GM23338 (cell line): ENCODE data around the gene SIN3B. TPM values are rescaled to one million over a fixed set of nuclear protein-coding genes. Genes with fewer than 3 reads are reported as not detected.

Experiments used
- ATAC-seq: fragments of 200-7000 bp; cut with Tn5 transposase; 3 replicates; pipeline ENCODE4 v1.9.1; 2020
- DNase-seq: peaks from one replicate; pipeline ENCODE4 v3.0.0-alpha.2; 2015; ENCODE audit warnings: low spot score
- H2AFZ ChIP-seq: fragments of 200-600 bp; sonication (generic); 2 replicates; pipeline ENCODE4 v1.8.0; 2016; ENCODE audit warnings: antibody characterized with exemption, mild to moderate bottlenecking, moderate library complexity
- H3F3A ChIP-seq: fragments of 200-600 bp; sonication (generic); replicated peaks from 2 replicates; pipeline ENCODE4 v1.8.0; 2017; ENCODE audit warnings: antibody characterized with exemption, mixed run types, low read depth
- H3K27ac ChIP-seq: fragments of 200-600 bp; sonication (generic); 2 replicates; pipeline ENCODE4 v1.6.1; 2016; ENCODE audit warnings: low read depth
- H3K27me3 ChIP-seq: fragments of 200-600 bp; sonication (generic); 2 replicates; pipeline ENCODE4 v1.8.0; 2016; ENCODE audit warnings: mild to moderate bottlenecking, mixed run types, moderate library complexity; ENCODE audit not compliant: insufficient read depth
- H3K36me3 ChIP-seq: fragments of 200-600 bp; sonication (generic); 2 replicates; pipeline ENCODE4 v1.8.0; 2016; ENCODE audit warnings: mild to moderate bottlenecking; ENCODE audit not compliant: insufficient read depth
- H3K4me1 ChIP-seq: fragments of 200-600 bp; sonication (generic); 2 replicates; pipeline ENCODE4 v1.8.0; 2016; ENCODE audit warnings: mild to moderate bottlenecking, moderate library complexity; ENCODE audit not compliant: insufficient read depth
- H3K4me2 ChIP-seq: fragments of 200-600 bp; sonication (generic); 2 replicates; pipeline ENCODE4 v1.7.1; 2017; ENCODE audit warnings: mixed run types
- H3K4me3 ChIP-seq: fragments of 200-600 bp; sonication (generic); 2 replicates; pipeline ENCODE4 v1.6.1; 2016; ENCODE audit warnings: mixed run types
- H3K79me2 ChIP-seq: fragments of 200-600 bp; sonication (generic); replicated peaks from 2 replicates; pipeline ENCODE4 v1.8.0; 2017; ENCODE audit warnings: mild to moderate bottlenecking; ENCODE audit not compliant: insufficient read depth
- H3K9me2 ChIP-seq: fragments of 200-600 bp; sonication (generic); 2 replicates; pipeline ENCODE4 v1.8.0; 2017; ENCODE audit not compliant: insufficient read depth
- H4K20me1 ChIP-seq: fragments of 200-600 bp; sonication (generic); replicated peaks from 2 replicates; pipeline ENCODE4 v1.8.0; 2017; ENCODE audit warnings: mild to moderate bottlenecking; ENCODE audit not compliant: insufficient read depth
- H3K27ac Mint-ChIP-seq: 2 replicates; pipeline ENCODE4 v1.8.0; 2020; ENCODE audit warnings: inconsistent platforms, mild to moderate bottlenecking, moderate library complexity, mixed read lengths
- H3K27me3 Mint-ChIP-seq: 3 replicates; pipeline ENCODE4 v1.8.0; 2022; ENCODE audit warnings: low read depth, mild to moderate bottlenecking, moderate library complexity, mixed read lengths, inconsistent platforms; ENCODE audit not compliant: insufficient read depth, poor library complexity
- H3K36me3 Mint-ChIP-seq: 3 replicates; pipeline ENCODE4 v1.8.0; 2021; ENCODE audit warnings: low read depth, mild to moderate bottlenecking, inconsistent platforms, moderate library complexity, mixed read lengths
- H3K4me1 Mint-ChIP-seq: 3 replicates; pipeline ENCODE4 v1.8.0; 2020; ENCODE audit warnings: mild to moderate bottlenecking, inconsistent platforms, mixed read lengths
- H3K4me3 Mint-ChIP-seq: 3 replicates; pipeline ENCODE4 v1.8.0; 2021; ENCODE audit warnings: moderate library complexity, mild to moderate bottlenecking, inconsistent platforms, mixed read lengths
- H3K9me3 Mint-ChIP-seq: 3 replicates; pipeline ENCODE4 v1.8.0; 2020; ENCODE audit warnings: moderate library complexity, mild to moderate bottlenecking, inconsistent platforms, mixed read lengths
- CREB1 ChIP-seq: fragments of 250-450 bp; sonication (Bioruptor Pico); IDR thresholded peaks from 2 replicates; pipeline ENCODE4 v1.5.0; 2020; ENCODE audit warnings: low read depth, mild to moderate bottlenecking, moderate library complexity
- EZH2 ChIP-seq: fragments of 200-600 bp; sonication (generic); IDR thresholded peaks from one replicate; pipeline ENCODE4 v1.8.0; 2017; ENCODE audit warnings: antibody characterized with exemption, mild to moderate bottlenecking, low read depth; ENCODE audit not compliant: unreplicated experiment
- EZH2phosphoT487 ChIP-seq: fragments of 200-600 bp; sonication (generic); IDR thresholded peaks from one replicate; pipeline ENCODE4 v1.8.1; 2018; ENCODE audit warnings: antibody characterized with exemption; ENCODE audit not compliant: unreplicated experiment
- JUNB ChIP-seq: IDR thresholded peaks from one replicate; pipeline ENCODE4 v1.6.1; 2016; ENCODE audit warnings: antibody characterized with exemption; ENCODE audit not compliant: unreplicated experiment
- NANOG ChIP-seq: IDR thresholded peaks from 2 replicates; pipeline ENCODE4 v1.6.1; 2016; ENCODE audit warnings: antibody characterized with exemption, borderline replicate concordance
- POLR2AphosphoS5 ChIP-seq: IDR thresholded peaks from 2 replicates; pipeline ENCODE4 v1.6.1; 2016; ENCODE audit warnings: antibody characterized with exemption, low read depth
- ZNF331 ChIP-seq: fragments of 250-450 bp; sonication (Bioruptor Pico); IDR thresholded peaks from 2 replicates; pipeline ENCODE4 v1.5.0; 2020; ENCODE audit warnings: low read depth, mild to moderate bottlenecking, moderate library complexity
- polyA plus RNA-seq: library from polyadenylated mRNA; unstranded; fragments of >200 nt; fragmentation: Nextera tagmentation; extraction: Ambion mirVana; gene quantifications from 2 replicates; pipeline ENCODE4 v1.2.1, GENCODE V29; 2016
- total RNA-seq: library from RNA; depleted of rRNA; stranded (reverse); fragments of >200 nt; shearing (Covaris generic); gene quantifications from 2 replicates; pipeline ENCODE4 v1.2.3, GENCODE V29; 2014
- TF ChIP-seq, protein P1 (sequence below): IDR thresholded peaks from 2 replicates; pipeline ENCODE4 v1.6.1; 2016; ENCODE audit warnings: antibody characterized with exemption
- TF ChIP-seq, protein P2 (sequence below), 2 experiments: fragments of 200-600 bp in 1 of 2; sonication (generic) in 1 of 2; conservative IDR thresholded peaks; 2 replicates each; pipeline versions ENCODE4 v1.5.1 to v1.6.1; 2016 to 2017; ENCODE audit warnings: antibody characterized with exemption in 2 of 2, low read depth in 2 of 2, mild to moderate bottlenecking in 2 of 2, moderate library complexity in 1 of 2
- TF ChIP-seq, protein P3 (sequence below): fragments of 250-450 bp; sonication (Bioruptor Pico); IDR thresholded peaks from 2 replicates; pipeline ENCODE4 v1.5.0; 2020; ENCODE audit warnings: mild to moderate bottlenecking, moderate library complexity

The SIN3B gene
- total and polyA plus RNA-seq, 2 experiments from 2014 or later, result 37.6 to 68.6 TPM

DNA sequence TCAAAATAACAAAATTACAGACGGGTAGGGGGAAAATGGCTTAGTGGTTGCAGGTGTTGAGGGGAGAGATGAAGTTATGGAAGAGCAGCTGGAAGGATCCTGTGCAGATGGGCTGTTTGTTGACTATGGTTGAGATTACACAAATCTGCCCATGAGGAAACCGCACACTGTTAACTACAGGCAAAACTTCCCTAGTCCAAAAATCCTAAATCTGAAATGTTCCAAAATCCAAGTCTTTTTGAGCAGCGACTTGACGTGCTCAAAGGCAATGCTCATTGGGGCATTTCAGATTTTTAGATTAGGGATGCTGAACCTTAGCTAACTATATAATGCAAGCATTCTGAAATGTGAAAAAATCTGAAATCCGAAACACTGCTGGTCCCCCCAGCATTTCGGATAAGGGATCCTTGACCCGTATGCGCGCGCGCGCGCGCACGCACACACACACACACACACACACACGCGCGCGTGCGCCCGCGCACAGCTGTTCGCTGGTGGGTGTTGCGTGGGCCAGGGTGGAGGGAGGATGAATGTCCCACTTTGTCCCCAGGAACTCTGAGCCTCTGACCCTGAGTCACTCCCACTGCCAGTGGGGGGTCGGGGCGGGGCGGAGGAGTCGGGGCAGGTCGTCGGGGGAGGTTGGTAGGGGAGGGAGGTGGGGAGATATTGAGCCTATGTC, 66.4 kb downstream of the SIN3B start (continued):
- no peak for TF ChIP-seq POLR2AphosphoS5
- TF ChIP-seq, protein P1, sequence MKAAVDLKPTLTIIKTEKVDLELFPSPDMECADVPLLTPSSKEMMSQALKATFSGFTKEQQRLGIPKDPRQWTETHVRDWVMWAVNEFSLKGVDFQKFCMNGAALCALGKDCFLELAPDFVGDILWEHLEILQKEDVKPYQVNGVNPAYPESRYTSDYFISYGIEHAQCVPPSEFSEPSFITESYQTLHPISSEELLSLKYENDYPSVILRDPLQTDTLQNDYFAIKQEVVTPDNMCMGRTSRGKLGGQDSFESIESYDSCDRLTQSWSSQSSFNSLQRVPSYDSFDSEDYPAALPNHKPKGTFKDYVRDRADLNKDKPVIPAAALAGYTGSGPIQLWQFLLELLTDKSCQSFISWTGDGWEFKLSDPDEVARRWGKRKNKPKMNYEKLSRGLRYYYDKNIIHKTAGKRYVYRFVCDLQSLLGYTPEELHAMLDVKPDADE, result no peak
- no peak for TF ChIP-seq CREB1 (CRISPR knock-in tag)
- TF ChIP-seq EZH2, result no peak
- TF ChIP-seq EZH2phosphoT487, result no peak
- TF ChIP-seq, protein P2, sequence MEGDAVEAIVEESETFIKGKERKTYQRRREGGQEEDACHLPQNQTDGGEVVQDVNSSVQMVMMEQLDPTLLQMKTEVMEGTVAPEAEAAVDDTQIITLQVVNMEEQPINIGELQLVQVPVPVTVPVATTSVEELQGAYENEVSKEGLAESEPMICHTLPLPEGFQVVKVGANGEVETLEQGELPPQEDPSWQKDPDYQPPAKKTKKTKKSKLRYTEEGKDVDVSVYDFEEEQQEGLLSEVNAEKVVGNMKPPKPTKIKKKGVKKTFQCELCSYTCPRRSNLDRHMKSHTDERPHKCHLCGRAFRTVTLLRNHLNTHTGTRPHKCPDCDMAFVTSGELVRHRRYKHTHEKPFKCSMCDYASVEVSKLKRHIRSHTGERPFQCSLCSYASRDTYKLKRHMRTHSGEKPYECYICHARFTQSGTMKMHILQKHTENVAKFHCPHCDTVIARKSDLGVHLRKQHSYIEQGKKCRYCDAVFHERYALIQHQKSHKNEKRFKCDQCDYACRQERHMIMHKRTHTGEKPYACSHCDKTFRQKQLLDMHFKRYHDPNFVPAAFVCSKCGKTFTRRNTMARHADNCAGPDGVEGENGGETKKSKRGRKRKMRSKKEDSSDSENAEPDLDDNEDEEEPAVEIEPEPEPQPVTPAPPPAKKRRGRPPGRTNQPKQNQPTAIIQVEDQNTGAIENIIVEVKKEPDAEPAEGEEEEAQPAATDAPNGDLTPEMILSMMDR (conservative IDR thresholded peaks at IDR 0.05; ENCODE audit: low read depth in 2 of 2), result no peak
- TF ChIP-seq ZNF331 (CRISPR knock-in tag), result no peak
- no peak for TF ChIP-seq JUNB

DNA sequence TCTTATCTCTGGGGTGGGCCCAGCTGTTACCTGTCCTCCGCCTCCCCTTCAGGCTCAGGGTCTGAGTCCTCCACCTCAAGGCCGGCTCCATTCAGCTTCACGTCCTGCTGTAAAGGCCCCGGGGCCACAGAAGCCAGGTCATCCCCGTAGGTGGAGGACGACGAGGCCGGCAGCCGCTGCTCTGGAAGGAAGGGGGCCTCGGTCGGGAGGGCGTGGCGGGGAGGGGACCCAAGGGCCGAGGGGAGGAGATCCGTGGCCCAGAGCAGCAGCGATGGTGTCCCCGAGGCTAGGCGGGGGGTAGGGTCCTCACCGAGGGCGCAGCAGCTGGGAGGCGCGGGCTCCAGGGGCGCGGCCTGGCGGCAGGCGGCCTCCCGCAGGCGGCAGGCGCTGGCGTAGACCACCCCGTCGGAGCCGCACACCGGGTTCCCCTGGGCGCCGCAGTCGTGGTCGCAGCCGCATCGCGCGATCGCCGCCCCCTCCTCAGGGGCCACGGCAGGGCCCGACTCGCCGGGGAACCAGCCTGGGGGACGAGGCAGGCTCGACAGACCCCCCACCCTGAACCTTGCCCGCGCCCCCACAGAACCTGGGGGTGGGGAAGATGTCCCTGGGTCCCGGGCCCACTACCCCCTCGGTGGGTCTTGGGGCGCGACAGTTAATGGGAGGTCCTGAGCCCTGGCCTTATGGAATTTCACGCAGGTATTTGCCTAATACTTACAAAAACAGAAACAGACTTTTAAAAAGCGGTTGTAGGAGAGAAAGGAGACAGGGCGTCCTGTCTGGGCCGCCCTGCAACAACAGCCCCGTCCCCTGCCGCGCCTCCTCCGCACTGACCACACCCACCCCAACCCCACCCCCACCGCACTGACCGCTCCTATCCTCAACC, 67.2 kb downstream of the SIN3B start:
- H3K79me2 ChIP-seq, result no peaks in the 10 kb centered on the region
- H3K9me3 Mint-ChIP-seq, result no peaks in the 10 kb centered on the region; the same call in 2 of the 3 replicates
- peak overlapping the region; percentile 91 for H3K4me3 ChIP-seq
- H3K27me3 ChIP-seq, result peaks cover 16% of the 10 kb centered on the region
- peaks cover 3% of the 10 kb centered on the region; the same call in 1 of the 2 replicates for H3K4me1 ChIP-seq
- peaks cover 5% of the 10 kb centered on the region; the same call in 1 of the 3 replicates for H3K4me1 Mint-ChIP-seq
- no peaks in the 10 kb centered on the region for H3K9me2 ChIP-seq
- H3K27me3 Mint-ChIP-seq, result peaks cover 23% of the 10 kb centered on the region
- peak overlapping the region; percentile 97 for H2AFZ ChIP-seq
- H3K4me2 ChIP-seq, result peak overlapping the region; percentile 92
- H3K36me3 ChIP-seq, result no peaks in the 10 kb centered on the region
- ATAC-seq (peak; percentile 21), DNase-seq (peak; percentile 63)
- H3F3A ChIP-seq, result no peaks in the 10 kb centered on the region
- no peak for TF ChIP-seq NANOG
- TF ChIP-seq CREB1 (CRISPR knock-in tag), result no peak
- TF ChIP-seq, protein P3, sequence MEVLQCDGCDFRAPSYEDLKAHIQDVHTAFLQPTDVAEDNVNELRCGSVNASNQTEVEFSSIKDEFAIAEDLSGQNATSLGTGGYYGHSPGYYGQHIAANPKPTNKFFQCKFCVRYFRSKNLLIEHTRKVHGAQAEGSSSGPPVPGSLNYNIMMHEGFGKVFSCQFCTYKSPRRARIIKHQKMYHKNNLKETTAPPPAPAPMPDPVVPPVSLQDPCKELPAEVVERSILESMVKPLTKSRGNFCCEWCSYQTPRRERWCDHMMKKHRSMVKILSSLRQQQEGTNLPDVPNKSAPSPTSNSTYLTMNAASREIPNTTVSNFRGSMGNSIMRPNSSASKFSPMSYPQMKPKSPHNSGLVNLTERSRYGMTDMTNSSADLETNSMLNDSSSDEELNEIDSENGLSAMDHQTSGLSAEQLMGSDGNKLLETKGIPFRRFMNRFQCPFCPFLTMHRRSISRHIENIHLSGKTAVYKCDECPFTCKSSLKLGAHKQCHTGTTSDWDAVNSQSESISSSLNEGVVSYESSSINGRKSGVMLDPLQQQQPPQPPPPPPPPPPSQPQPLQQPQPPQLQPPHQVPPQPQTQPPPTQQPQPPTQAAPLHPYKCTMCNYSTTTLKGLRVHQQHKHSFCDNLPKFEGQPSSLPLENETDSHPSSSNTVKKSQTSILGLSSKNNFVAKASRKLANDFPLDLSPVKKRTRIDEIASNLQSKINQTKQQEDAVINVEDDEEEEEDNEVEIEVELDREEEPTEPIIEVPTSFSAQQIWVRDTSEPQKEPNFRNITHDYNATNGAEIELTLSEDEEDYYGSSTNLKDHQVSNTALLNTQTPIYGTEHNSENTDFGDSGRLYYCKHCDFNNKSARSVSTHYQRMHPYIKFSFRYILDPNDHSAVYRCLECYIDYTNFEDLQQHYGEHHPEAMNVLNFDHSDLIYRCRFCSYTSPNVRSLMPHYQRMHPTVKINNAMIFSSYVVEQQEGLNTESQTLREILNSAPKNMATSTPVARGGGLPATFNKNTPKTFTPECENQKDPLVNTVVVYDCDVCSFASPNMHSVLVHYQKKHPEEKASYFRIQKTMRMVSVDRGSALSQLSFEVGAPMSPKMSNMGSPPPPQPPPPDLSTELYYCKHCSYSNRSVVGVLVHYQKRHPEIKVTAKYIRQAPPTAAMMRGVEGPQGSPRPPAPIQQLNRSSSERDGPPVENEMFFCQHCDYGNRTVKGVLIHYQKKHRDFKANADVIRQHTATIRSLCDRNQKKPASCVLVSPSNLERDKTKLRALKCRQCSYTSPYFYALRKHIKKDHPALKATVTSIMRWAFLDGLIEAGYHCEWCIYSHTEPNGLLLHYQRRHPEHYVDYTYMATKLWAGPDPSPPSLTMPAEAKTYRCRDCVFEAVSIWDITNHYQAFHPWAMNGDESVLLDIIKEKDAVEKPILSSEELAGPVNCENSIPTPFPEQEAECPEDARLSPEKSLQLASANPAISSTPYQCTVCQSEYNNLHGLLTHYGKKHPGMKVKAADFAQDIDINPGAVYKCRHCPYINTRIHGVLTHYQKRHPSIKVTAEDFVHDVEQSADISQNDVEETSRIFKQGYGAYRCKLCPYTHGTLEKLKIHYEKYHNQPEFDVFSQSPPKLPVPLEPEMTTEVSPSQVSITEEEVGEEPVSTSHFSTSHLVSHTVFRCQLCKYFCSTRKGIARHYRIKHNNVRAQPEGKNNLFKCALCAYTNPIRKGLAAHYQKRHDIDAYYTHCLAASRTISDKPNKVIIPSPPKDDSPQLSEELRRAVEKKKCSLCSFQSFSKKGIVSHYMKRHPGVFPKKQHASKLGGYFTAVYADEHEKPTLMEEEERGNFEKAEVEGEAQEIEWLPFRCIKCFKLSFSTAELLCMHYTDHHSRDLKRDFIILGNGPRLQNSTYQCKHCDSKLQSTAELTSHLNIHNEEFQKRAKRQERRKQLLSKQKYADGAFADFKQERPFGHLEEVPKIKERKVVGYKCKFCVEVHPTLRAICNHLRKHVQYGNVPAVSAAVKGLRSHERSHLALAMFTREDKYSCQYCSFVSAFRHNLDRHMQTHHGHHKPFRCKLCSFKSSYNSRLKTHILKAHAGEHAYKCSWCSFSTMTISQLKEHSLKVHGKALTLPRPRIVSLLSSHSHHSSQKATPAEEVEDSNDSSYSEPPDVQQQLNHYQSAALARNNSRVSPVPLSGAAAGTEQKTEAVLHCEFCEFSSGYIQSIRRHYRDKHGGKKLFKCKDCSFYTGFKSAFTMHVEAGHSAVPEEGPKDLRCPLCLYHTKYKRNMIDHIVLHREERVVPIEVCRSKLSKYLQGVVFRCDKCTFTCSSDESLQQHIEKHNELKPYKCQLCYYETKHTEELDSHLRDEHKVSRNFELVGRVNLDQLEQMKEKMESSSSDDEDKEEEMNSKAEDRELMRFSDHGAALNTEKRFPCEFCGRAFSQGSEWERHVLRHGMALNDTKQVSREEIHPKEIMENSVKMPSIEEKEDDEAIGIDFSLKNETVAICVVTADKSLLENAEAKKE (CRISPR knock-in tag), result no peak
- TF ChIP-seq, protein P1, result no peak
- TF ChIP-seq JUNB, result no peak
- TF ChIP-seq ZNF331 (CRISPR knock-in tag), result no peak
- no peak for TF ChIP-seq POLR2AphosphoS5
- TF ChIP-seq EZH2, result no peak
- H3K27ac Mint-ChIP-seq, result no peak overlapping the region
- H3K36me3 Mint-ChIP-seq, result no peaks in the 10 kb centered on the region
- peak overlapping the region; percentile 78 for H3K4me3 Mint-ChIP-seq
- H3K27ac ChIP-seq, result no peak overlapping the region
- no peaks in the 10 kb centered on the region for H4K20me1 ChIP-seq
